ENCODE data around the gene TNIK. TPM values are rescaled to one million over a fixed set of nuclear protein-coding genes. Genes with fewer than 3 reads are reported as not detected.

The TNIK gene
- total RNA-seq, 1 donor from 2014 or later, result 35.3 TPM

DNA sequence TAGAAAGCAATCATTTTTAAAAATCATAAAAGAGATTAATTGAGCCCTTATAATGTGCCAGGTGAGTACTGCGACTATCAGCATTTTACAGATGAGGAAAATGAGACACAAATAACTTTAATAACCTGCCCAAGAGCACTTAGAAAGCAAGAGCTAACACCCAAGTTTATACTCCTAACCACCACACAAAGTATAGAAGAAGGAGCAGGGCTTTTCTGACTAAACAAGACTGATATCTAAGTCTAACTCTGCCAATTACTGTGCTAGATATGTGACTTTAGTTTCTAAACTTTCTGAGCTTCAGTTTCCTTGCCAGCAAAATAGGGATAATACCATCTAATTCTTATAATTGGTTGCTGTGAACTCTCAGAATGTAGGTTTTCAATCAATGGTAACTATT is 47.7 kb downstream of the TNIK start:
- Histone ChIP-seq H3K9me3 (no peaks in the 10 kb centered on the region), H3K4me3 (no peak overlapping the region), H3K4me1 (peaks cover 15% of the 10 kb centered on the region), H3K27me3 (no peaks in the 10 kb centered on the region), H3K27ac (no peak overlapping the region), H3K36me3 (no peaks in the 10 kb centered on the region)
- TF ChIP-seq, protein P1, sequence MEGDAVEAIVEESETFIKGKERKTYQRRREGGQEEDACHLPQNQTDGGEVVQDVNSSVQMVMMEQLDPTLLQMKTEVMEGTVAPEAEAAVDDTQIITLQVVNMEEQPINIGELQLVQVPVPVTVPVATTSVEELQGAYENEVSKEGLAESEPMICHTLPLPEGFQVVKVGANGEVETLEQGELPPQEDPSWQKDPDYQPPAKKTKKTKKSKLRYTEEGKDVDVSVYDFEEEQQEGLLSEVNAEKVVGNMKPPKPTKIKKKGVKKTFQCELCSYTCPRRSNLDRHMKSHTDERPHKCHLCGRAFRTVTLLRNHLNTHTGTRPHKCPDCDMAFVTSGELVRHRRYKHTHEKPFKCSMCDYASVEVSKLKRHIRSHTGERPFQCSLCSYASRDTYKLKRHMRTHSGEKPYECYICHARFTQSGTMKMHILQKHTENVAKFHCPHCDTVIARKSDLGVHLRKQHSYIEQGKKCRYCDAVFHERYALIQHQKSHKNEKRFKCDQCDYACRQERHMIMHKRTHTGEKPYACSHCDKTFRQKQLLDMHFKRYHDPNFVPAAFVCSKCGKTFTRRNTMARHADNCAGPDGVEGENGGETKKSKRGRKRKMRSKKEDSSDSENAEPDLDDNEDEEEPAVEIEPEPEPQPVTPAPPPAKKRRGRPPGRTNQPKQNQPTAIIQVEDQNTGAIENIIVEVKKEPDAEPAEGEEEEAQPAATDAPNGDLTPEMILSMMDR (IDR thresholded peaks at IDR 0.05), result no peak
- intact Hi-C loops (cut with DNase I), result no loop called here
- ATAC-seq, result no peak
- no peak for DNase-seq

DNA sequence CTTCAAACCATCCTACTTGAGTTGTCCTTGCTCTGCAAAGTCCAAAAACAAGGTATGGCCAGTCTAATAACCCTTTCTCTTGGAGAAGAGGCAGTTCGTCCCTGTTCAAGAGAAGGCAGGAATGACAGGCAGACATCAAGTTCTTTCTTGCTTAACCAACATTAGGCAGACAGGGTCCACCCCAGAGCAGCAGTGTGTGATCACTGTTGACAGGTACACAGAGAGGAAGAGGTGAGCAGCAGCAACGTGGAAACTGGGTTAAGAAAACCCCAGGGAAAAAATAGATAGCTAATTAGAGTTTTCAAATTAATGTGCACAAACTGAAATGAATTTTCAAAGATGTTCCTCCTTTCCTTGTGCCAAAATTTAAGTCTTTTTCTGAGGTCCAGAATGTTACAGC is 48.2 kb downstream of the TNIK start:
- TF ChIP-seq, protein P1 (IDR thresholded peaks at IDR 0.05), result no peak
- ATAC-seq (no peak), DNase-seq (no peak)
- Histone ChIP-seq H3K36me3 (no peaks in the 10 kb centered on the region), H3K27me3 (no peaks in the 10 kb centered on the region), H3K9me3 (no peaks in the 10 kb centered on the region), H3K4me1 (peaks cover 15% of the 10 kb centered on the region), H3K27ac (no peak overlapping the region), H3K4me3 (no peak overlapping the region)
- intact Hi-C loops (cut with DNase I), result no loop called here

DNA sequence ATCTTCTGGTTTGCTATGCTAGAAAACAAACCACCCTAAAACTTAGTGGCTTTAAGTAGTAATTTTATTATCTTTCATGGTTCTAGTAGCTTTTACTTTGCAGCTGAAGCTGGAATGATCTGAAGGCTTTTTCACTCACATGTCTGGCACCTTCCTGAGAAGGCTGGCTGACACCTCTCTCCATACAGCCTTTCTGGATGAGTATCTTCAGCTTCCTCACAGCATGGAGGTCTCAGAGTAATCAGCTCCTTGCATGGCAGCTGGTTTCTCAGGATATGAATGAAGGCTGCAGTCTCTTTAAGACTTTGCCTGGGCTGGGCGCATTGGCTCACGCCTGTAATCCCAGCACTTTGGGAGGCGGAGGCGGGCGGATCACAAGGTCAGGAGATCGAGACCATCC is 50.0 kb downstream of the TNIK start:
- no peak for ATAC-seq
- TF ChIP-seq, protein P1 (IDR thresholded peaks at IDR 0.05), result no peak
- intact Hi-C loops (cut with DNase I), result no loop called here
- Histone ChIP-seq H3K27ac (no peak overlapping the region), H3K27me3 (no peaks in the 10 kb centered on the region), H3K36me3 (no peaks in the 10 kb centered on the region), H3K4me3 (no peak overlapping the region), H3K9me3 (no peaks in the 10 kb centered on the region), H3K4me1 (peaks cover 15% of the 10 kb centered on the region)
- no peak for DNase-seq

DNA sequence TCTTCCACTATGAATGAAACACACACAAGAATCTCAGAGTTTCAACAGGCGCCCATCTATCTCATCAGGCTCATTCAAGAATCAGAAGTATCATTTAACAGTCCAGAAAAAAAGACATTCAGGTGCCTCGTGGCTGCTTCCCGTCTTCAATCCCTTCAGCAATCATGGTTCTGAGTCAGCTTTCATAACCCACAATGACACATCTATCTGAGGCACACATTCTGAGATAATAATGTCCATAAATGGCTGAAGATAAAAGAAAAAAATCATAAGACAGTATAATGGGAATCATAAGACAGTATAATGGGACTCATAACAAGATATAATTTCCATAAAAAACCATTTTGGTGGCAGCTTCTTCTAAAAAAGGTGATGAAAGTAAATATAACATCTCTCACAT is 52.4 kb downstream of the TNIK start:
- TF ChIP-seq, protein P1 (IDR thresholded peaks at IDR 0.05), result no peak
- H3K9me3 ChIP-seq, result no peaks in the 10 kb centered on the region
- ATAC-seq (no peak), DNase-seq (no peak)
- intact Hi-C loops (cut with DNase I), result no loop called here
- no peaks in the 10 kb centered on the region for H3K27me3 ChIP-seq
- H3K36me3 ChIP-seq, result no peaks in the 10 kb centered on the region
- peaks cover 6% of the 10 kb centered on the region for H3K4me1 ChIP-seq
- no peak overlapping the region for H3K27ac ChIP-seq
- no peak overlapping the region for H3K4me3 ChIP-seq

DNA sequence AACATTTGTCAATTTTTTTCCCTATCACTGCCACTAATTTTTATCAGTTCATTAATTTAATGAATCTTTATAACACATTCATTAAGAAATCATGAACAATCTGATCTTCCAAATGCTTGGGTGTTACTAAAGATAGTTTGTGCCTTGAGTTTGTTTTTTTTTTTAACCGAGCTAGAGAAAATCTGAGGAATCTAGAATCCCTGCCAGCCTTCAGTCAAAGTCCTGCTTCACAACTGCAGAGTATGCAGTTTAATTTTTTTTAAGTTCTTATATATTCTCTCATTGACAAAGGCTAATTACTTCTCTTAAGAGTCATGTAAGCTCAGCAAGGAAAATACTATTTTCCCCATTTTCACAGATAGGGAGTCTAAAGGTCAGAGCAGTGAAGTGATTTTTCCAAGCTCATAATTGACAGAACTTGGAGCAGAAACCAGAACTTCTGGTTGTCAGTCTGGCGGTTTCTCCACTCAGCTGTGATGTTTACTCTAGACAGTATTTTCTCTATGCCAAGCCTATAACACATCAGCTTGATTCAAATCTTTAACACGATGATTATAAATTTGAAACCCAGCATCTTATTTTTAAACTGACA is 55.7 kb downstream of the TNIK start:
- no peak overlapping the region for H3K27ac ChIP-seq
- H3K4me3 ChIP-seq, result no peak overlapping the region
- no peaks in the 10 kb centered on the region for H3K27me3 ChIP-seq
- peaks cover 3% of the 10 kb centered on the region for H3K4me1 ChIP-seq
- intact Hi-C loops (cut with DNase I), result no loop called here
- H3K9me3 ChIP-seq, result no peaks in the 10 kb centered on the region
- H3K36me3 ChIP-seq, result no peaks in the 10 kb centered on the region
- TF ChIP-seq, protein P1 (IDR thresholded peaks at IDR 0.05), result no peak
- DNase-seq (no peak), ATAC-seq (no peak)

DNA sequence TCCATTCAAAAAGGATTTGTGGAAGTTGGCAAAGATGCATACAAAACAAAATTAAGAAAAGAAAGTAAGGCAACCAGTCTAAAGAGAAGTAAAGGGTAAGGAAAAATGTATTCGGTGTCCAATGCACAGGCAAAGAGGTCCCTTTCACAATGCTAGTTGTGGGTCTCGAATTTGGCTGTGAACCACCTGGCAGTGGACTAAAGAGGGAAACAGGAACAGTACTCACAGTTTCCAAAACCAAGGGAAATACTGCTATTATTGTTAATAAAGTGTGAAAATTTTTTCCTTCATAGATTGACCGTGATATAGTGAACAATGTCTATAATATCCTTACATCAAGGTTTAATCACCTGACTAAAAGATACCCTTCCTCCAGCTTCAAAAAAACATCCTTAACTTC is 57.9 kb downstream of the TNIK start:
- intact Hi-C loops (cut with DNase I), result no loop called here
- no peaks in the 10 kb centered on the region for H3K9me3 ChIP-seq
- TF ChIP-seq, protein P1 (IDR thresholded peaks at IDR 0.05), result no peak
- ATAC-seq (no peak), DNase-seq (no peak)
- no peak overlapping the region for H3K27ac ChIP-seq
- no peaks in the 10 kb centered on the region for H3K27me3 ChIP-seq
- H3K4me1 ChIP-seq, result peaks cover 3% of the 10 kb centered on the region
- no peak overlapping the region for H3K4me3 ChIP-seq
- no peaks in the 10 kb centered on the region for H3K36me3 ChIP-seq

Measured in upper lobe of right lung (tissue), 1 donor.